Heart left ventricle (tissue), 13 donors: Measurements from ENCODE around the gene CLEC16A.

Experiments
- POLR2A ChIP-seq, 2 donors: fragments of 450-650 bp; IDR thresholded peaks; one replicate each; pipeline ENCODE4 v1.6.1; 2017; ENCODE audit warnings: antibody characterized with exemption in 2 of 2, mild to moderate bottlenecking in 2 of 2, moderate library complexity in 2 of 2
- TF ChIP-seq, protein P1 (sequence below), 12 donors: fragments of 200-600 bp; sonication (generic) in 4 of 12; IDR thresholded peaks; one replicate each; pipeline versions ENCODE4 v1.5.0 to v1.8.0; 2018 to 2022; ENCODE audit warnings: antibody characterized with exemption in 12 of 12, mild to moderate bottlenecking in 5 of 12
- donor health status: ischemic (EF 13 %, LVEDD 7.1; RV severe dilation, severe dysfunction).
- donor health status: DM: no; HTN: yes; CAD: no.
- donor health status: DM: no; HTN: no; CAD: no.
- donor health status: ischemic (EF 25% LVEDD 6.9; RV normal size, moderate dysfunction).
- donor health status: ischemic (EF 25% LVEDD 5.7; RV mildly dilated, moderate dysfunction).
- donor health status: ischemic (EF 35%, LVEDD 5.7; RV mildly dilated, moderate dysfunction).
- donor health status: nonischemic (EF 11% LVEDD 7.7; RV severe dilation, severe dysfunction).
- donor health status: DM: yes; HTN: yes; CAD: no.
- donor health status: PGD.
- donor health status: ischemic (EF 29% LVEDD 5.4; RV normal size, mild dysfunction).
- donor health status: nonischemic (EF 23%, LVEDD 6.1; RV moderate dilation, normal function).

DNA sequence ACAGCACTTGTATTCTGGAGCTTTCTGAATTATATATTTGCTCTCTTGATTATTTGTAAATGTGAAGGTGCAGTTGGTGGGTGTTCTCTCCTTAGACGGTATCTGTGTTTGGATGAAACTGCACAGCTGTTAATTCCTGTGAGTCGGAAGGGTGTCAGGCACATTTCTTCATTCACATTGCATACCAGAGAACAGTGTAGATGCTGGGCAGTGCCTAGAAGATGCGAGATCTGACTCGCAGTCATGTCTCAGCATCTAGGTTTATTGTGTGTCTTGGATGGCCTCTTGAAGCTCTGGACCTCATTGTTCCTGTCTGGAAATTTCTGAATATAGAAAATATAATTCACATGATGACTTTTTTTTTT, 61.2 kb downstream of the CLEC16A start:
- TF ChIP-seq, protein P1, sequence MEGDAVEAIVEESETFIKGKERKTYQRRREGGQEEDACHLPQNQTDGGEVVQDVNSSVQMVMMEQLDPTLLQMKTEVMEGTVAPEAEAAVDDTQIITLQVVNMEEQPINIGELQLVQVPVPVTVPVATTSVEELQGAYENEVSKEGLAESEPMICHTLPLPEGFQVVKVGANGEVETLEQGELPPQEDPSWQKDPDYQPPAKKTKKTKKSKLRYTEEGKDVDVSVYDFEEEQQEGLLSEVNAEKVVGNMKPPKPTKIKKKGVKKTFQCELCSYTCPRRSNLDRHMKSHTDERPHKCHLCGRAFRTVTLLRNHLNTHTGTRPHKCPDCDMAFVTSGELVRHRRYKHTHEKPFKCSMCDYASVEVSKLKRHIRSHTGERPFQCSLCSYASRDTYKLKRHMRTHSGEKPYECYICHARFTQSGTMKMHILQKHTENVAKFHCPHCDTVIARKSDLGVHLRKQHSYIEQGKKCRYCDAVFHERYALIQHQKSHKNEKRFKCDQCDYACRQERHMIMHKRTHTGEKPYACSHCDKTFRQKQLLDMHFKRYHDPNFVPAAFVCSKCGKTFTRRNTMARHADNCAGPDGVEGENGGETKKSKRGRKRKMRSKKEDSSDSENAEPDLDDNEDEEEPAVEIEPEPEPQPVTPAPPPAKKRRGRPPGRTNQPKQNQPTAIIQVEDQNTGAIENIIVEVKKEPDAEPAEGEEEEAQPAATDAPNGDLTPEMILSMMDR (IDR thresholded peaks at IDR 0.05) = no peak
- no peak for TF ChIP-seq POLR2A (IDR thresholded peaks at IDR 0.05)
